Testis (tissue), 2 donors: ENCODE data around the gene DENND2A.

Experiments used
- POLR2A ChIP-seq: fragments of 450-650 bp; IDR thresholded peaks from one replicate; pipeline ENCODE4 v1.6.1; 2017; ENCODE audit warnings: antibody characterized with exemption, mild to moderate bottlenecking, moderate library complexity
- TF ChIP-seq, protein P1 (sequence below), 3 experiments: fragments of 450-650 bp in 2 of 3; fragments of 200-600 bp in 1 of 3; sonication (generic) in 1 of 3; IDR thresholded peaks; one replicate each; pipeline ENCODE4 v1.5.1; 2016 to 2019; ENCODE audit warnings: antibody characterized with exemption in 3 of 3, mild to moderate bottlenecking in 2 of 3, moderate library complexity in 1 of 3

DNA sequence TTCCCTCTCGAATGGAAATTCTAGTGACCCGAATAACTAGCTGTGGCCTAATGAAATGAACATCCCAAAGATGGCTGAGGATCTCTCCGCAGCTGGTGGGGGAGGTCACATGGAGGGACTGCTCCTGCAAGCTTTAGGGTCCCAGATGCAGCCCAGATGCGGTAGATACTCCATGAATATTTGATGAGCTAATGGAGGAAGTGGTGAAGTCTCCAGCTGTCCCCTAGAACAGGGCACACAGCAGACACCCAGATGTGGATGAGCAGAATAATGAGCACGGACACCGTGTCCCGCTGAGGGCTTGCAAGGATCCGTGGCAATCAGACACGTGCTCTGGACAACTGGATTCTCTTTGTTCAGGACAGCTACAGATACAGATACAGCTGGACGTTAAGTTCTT, 59.2 kb downstream of the DENND2A start:
- no peak for TF ChIP-seq POLR2A
- TF ChIP-seq, protein P1, sequence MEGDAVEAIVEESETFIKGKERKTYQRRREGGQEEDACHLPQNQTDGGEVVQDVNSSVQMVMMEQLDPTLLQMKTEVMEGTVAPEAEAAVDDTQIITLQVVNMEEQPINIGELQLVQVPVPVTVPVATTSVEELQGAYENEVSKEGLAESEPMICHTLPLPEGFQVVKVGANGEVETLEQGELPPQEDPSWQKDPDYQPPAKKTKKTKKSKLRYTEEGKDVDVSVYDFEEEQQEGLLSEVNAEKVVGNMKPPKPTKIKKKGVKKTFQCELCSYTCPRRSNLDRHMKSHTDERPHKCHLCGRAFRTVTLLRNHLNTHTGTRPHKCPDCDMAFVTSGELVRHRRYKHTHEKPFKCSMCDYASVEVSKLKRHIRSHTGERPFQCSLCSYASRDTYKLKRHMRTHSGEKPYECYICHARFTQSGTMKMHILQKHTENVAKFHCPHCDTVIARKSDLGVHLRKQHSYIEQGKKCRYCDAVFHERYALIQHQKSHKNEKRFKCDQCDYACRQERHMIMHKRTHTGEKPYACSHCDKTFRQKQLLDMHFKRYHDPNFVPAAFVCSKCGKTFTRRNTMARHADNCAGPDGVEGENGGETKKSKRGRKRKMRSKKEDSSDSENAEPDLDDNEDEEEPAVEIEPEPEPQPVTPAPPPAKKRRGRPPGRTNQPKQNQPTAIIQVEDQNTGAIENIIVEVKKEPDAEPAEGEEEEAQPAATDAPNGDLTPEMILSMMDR (IDR thresholded peaks at IDR 0.05), result no peak
